Mucosa of gallbladder (tissue), 1 donor: ENCODE measurements around the gene LCK. TPM values are rescaled to one million over a fixed set of nuclear protein-coding genes. Genes with fewer than 3 reads are reported as not detected.
A peak's percentile ranks its signal among the peaks of the same experiment; 100 is the strongest.

ENCODE experiments used
- DNase-seq: peaks from one replicate; pipeline ENCODE4 v3.0.0-alpha.2; 2020; ENCODE audit warnings: low spot score
- total RNA-seq: library from RNA; stranded (reverse); gene quantifications from one replicate; pipeline ENCODE4 v1.2.1, GENCODE V29; 2021
- donor health status: DM: no; HTN: no; CAD: no.

LCK gene
- total RNA-seq, 1 donor from 2014 or later: 11.5 TPM

DNA sequence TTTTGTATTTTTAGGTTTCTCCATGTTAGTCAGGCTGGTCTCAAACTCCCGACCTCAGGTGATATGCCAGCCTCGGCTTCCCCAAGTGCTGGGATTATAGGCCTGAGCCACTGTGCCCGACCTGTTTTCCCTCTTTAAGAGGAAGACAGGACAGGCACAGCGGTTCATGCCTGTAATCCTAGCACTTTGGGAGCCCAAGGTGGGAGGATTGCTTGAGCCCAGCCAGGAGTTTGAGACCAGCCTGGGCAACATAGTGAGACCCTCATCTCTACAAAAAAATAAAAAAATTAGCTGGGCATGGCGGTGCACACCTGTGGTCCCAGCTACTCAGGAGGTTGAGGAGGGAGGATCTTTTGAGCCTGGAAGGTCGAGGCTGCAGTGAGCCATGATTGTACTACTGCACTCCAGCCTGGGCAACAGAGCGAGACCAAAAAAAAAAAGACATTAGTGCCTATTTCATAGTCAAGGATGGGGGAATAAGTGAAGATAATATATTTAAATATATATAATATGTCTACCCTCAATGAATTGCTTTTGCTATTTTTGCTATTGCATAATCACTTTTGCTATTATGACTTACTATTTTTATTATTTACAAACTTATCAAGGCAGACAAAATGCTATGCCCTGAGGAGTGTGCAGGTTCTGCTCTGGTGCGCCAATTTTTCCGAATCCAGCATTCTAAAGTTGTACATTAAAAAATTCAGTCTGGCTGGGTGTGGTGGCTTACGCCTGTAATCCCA is 67.2 kb downstream of the LCK start:
- DNase-seq: no peak

GRCh38 chr1:32321712-32322291 is 70.7 kb downstream of the LCK start:
- DNase-seq: peak; percentile 87

DNA sequence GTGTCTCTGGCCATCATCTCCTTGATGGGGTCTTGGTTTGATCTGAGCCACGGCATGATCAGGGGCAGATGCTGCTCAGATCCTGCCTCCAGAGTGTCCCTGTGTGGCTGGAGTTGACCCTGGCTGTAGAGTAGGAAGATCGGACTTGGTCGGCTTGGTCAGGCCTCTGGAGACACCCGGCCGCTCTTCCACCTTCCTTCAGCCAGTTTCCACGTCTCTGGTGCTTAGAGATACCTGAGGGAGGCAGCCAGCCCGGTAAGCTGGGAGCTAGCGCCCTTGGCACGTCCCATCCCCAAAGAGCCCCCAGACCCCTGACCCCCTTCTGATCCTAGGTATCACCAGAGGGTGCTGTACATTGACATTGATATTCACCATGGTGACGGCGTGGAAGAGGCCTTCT is 76.1 kb downstream of the LCK start:
- no peak for DNase-seq

DNA sequence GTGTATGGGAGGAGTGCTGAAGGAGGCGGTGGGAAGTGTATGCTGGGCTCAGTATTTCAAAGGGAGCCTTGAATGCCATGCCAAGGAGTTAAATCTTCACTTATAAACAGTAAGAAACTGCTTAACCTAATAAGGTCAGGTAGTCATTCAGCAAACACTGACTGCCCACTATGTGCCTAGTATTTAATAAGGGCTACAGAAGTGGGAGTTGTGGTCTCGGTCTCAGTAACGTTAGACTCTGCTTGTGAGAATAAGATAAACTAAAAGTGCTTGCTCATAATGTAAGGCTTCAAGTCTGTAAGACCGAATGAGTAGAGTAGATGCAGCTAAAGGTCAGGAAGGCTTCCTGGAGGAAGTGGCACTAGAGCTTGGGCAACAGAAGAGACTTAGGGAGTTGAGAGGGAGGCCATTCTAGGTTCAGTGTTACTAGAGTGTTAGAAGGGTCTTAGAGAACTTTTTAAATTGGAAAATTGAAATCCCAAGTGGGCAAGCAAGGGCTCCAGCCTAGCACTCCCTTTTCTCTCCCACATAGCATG is 78.9 kb downstream of the LCK start:
- DNase-seq: no peak

- DNase-seq: no peak
Observed at GRCh38 chr1:32330558-32331151, 79.6 kb downstream of the LCK start.

- DNase-seq: no peak
Observed at GRCh38 chr1:32331549-32331948, 80.5 kb downstream of the LCK start.

GRCh38 chr1:32332290-32333079 is 81.4 kb downstream of the LCK start:
- no peak for DNase-seq

GRCh38 chr1:32333251-32333963 is 82.3 kb downstream of the LCK start:
- no peak for DNase-seq

DNA sequence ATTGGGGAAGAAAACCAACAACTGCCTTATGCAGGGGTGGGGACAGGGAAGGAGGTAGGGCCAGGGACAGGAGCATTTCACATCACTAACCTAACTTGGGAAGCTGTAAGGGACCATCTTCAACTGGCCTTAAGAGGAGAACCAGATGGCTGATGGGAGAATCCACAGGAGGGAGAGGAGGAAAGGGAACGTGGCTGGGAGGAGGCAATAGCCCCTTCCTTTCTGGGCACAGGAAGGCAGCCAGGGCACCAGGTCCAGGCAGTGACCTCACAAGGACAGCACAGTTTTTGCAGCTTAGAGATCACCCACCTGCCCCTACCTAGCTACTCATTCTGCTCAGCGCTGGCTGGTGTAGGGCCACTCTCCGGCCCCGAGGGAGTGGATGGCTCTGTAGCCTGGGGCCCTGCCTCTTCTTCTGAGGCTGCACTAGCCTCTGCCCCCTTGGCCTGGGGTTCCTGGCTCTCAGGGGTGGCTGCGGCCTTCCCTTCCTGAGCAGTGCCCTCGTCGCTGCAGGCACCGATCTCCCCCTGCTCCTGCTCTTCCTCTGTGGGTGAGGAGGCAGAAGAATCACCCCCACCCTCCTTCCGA is 83.3 kb downstream of the LCK start:
- DNase-seq: no peak

GRCh38 chr1:32334864-32335534 is 83.9 kb downstream of the LCK start:
- no peak for DNase-seq

DNA sequence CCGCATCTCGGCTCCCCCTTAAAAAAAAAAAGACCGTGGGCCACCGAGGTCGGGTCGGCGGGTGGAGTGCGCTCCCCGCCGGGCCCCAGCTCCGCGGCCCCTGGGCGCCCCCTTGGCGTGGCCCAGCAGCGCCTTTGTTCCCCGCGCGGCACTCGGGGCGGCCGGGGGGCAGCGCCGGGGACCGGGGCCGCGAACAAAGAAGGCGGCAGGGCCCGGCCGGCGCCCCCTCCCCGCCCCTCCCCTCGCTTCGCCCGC is 84.4 kb downstream of the LCK start:
- no peak for DNase-seq

Other genes with a start within 250 kb of the LCK start
- gene KHDRBS1, start 237.4 kb upstream of the LCK start, total RNA-seq: 99.4 TPM
- gene TMEM39B, start 178.3 kb upstream of the LCK start, total RNA-seq: 18.4 TPM
- 65.2 TPM for gene KPNA6, start 143.2 kb upstream of the LCK start, total RNA-seq
- gene TXLNA, start 71.6 kb upstream of the LCK start, total RNA-seq: 62.1 TPM
- gene CCDC28B, start 50.7 kb upstream of the LCK start, total RNA-seq: 12.1 TPM
- 3.5 TPM for gene IQCC, start 45.6 kb upstream of the LCK start, total RNA-seq
- not detected for gene DCDC2B, start 42.2 kb upstream of the LCK start, total RNA-seq
- gene TMEM234, start 28.9 kb upstream of the LCK start, total RNA-seq: 35.1 TPM
- 132 TPM for gene EIF3I, start 28.9 kb upstream of the LCK start, total RNA-seq
- gene FAM167B, start 4.0 kb upstream of the LCK start, total RNA-seq: 7.6 TPM
- 166 TPM for gene HDAC1, start 40.8 kb downstream of the LCK start, total RNA-seq
- 303 TPM for gene MARCKSL1, start 85.0 kb downstream of the LCK start, total RNA-seq
- gene FAM229A, start 111.2 kb downstream of the LCK start, total RNA-seq: 11.1 TPM
- gene TSSK3, start 111.3 kb downstream of the LCK start, total RNA-seq: 3.3 TPM
- 101 TPM for gene BSDC1, start 143.2 kb downstream of the LCK start, total RNA-seq
- gene ZBTB8B, start 213.8 kb downstream of the LCK start, total RNA-seq: 0.03 TPM